GM12878 (cell line): Measurements from ENCODE around the gene COL16A1. TPM values are rescaled to one million over a fixed set of nuclear protein-coding genes. Genes with fewer than 3 reads are reported as not detected.

Experiments used
- ATAC-seq: fragments of 200-7000 bp; cut with Tn5 transposase; 3 replicates; pipeline ENCODE4 v1.9.1; 2020; ENCODE audit warnings: mild to moderate bottlenecking, moderate library complexity
- BruUV-seq: library from RNA; stranded (reverse); fragments of 400-500 nt; replicated peaks from 2 replicates; lab custom pipeline; 2021; lab: Mats Ljungman, UMichigan
- CTCF ChIA-PET: fragments of 300-600 bp; sonication (Branson Sonifier 250); formaldehyde crosslinking; extraction: SDS; loops from one replicate; lab custom pipeline; 2021; ENCODE audit warnings: inconsistent platforms; lab: Yijun Ruan, JAX
- POLR2A ChIA-PET: fragments of 350-600 bp; formaldehyde crosslinking; extraction: SDS; loops from one replicate; lab custom pipeline; 2021; ENCODE audit warnings: inconsistent platforms; lab: Charles Lee
- RAD21 ChIA-PET: fragments of 300-600 bp; sonication (Branson Sonifier 250); formaldehyde crosslinking; loops from one replicate; lab custom pipeline; 2023; ENCODE audit warnings: antibody characterized with exemption; ENCODE audit not compliant: unreplicated experiment; lab: Charles Lee
- SMC1A ChIA-PET: fragments of 300-600 bp; sonication (Branson Sonifier 250); formaldehyde crosslinking; loops from one replicate; lab custom pipeline; 2023; ENCODE audit not compliant: unreplicated experiment, uncharacterized antibody; lab: Charles Lee
- DNase-seq: peaks from one replicate; pipeline ENCODE4 v3.0.0-alpha.2; 2011; ENCODE audit warnings: low read depth, low spot score
- FAIRE-seq: peaks from 3 replicates; lab custom pipeline; 2011; peaks lifted over from hg19 to GRCh38; lab: Jason Lieb, UNC
- H2AFZ ChIP-seq: 2 replicates; pipeline ENCODE4 v1.6.0; 2011; ENCODE audit warnings: low read depth, low read length, control low read depth; ENCODE audit not compliant: control insufficient read depth
- H3K27ac ChIP-seq: 2 replicates; pipeline ENCODE4 v1.5.1; 2011; ENCODE audit warnings: control low read depth; ENCODE audit not compliant: control insufficient read depth, insufficient read depth
- H3K27me3 ChIP-seq, 2 experiments: replicated peaks in 1 of 2; 2 replicates each; pipeline versions ENCODE4 v1.6.0 to v1.6.1; 2011; ENCODE audit warnings: low read length in 1 of 2; ENCODE audit not compliant: control insufficient read depth in 2 of 2, insufficient read depth in 2 of 2
- H3K36me3 ChIP-seq, 2 experiments: 2 replicates each; pipeline ENCODE4 v1.5.1; 2011; ENCODE audit warnings: low read length in 1 of 2; ENCODE audit not compliant: control insufficient read depth in 2 of 2, insufficient read depth in 2 of 2
- H3K4me1 ChIP-seq: 2 replicates; pipeline ENCODE4 v1.6.1; 2011; ENCODE audit warnings: mild to moderate bottlenecking, low read length, moderate library complexity, mixed read lengths; ENCODE audit not compliant: control insufficient read depth, insufficient read depth
- H3K4me2 ChIP-seq: 2 replicates; pipeline ENCODE4 v1.6.0; 2011; ENCODE audit warnings: control low read depth; ENCODE audit not compliant: control insufficient read depth, insufficient read depth
- H3K4me3 ChIP-seq: fragments of 200-600 bp; sonication (generic); 2 replicates; pipeline ENCODE4 v1.5.1; 2016
- H3K79me2 ChIP-seq: 2 replicates; pipeline ENCODE4 v1.6.0; 2011; ENCODE audit warnings: low read length; ENCODE audit not compliant: control insufficient read depth, insufficient read depth
- H3K9ac ChIP-seq: 2 replicates; pipeline ENCODE4 v1.8.0; 2011; ENCODE audit warnings: low read length, control low read depth, mixed read lengths; ENCODE audit not compliant: control insufficient read depth, insufficient read depth
- H3K9me3 ChIP-seq: replicated peaks from 3 replicates; pipeline ENCODE4 v1.5.1; 2011; ENCODE audit warnings: mild to moderate bottlenecking, low read length; ENCODE audit not compliant: control insufficient read depth, insufficient read depth
- H4K20me1 ChIP-seq: 2 replicates; pipeline ENCODE4 v1.6.0; 2011; ENCODE audit not compliant: control insufficient read depth, insufficient read depth
- ATF7 ChIP-seq: fragments of 450-650 bp; IDR thresholded peaks from 2 replicates; pipeline ENCODE4 v1.6.1; 2016; ENCODE audit warnings: low read depth, mild to moderate bottlenecking
- BRCA1 ChIP-seq: IDR thresholded peaks from 2 replicates; pipeline ENCODE4 v1.6.1; 2011; ENCODE audit warnings: low read depth, low read length, improper control_type of control experiment
- CHD1 ChIP-seq: IDR thresholded peaks from 2 replicates; pipeline ENCODE4 v1.6.1; 2012; ENCODE audit warnings: low read depth, low read length, improper control_type of control experiment
- CREM ChIP-seq: IDR thresholded peaks from 2 replicates; pipeline ENCODE4 v1.6.1; 2014; ENCODE audit warnings: antibody characterized with exemption, low read depth
- E2F4 ChIP-seq: IDR thresholded peaks from 2 replicates; pipeline ENCODE4 v1.6.1; 2012; ENCODE audit warnings: low read depth, low read length, improper control_type of control experiment
- FOXK2 ChIP-seq: fragments of 450-650 bp; IDR thresholded peaks from 2 replicates; pipeline ENCODE4 v1.6.1; 2017; ENCODE audit warnings: mild to moderate bottlenecking, moderate library complexity
- IRF4 ChIP-seq: IDR thresholded peaks from 2 replicates; pipeline ENCODE4 v1.6.1; 2011; ENCODE audit warnings: low read depth, low read length
- JUNB ChIP-seq: IDR thresholded peaks from 2 replicates; pipeline ENCODE4 v1.6.1; 2016; ENCODE audit warnings: antibody characterized with exemption, mild to moderate bottlenecking
- MXI1 ChIP-seq: fragments of 150-350 bp; IDR thresholded peaks from 2 replicates; pipeline ENCODE4 v1.6.1; 2011; ENCODE audit warnings: low read depth, mild to moderate bottlenecking, inconsistent platforms, low read length, improper control_type of control experiment
- PBX3 ChIP-seq: IDR thresholded peaks from 2 replicates; pipeline ENCODE4 v1.6.1; 2011; ENCODE audit warnings: mild to moderate bottlenecking, low read depth, low read length, moderate library complexity; ENCODE audit not compliant: insufficient replicate concordance
- STAT3 ChIP-seq: IDR thresholded peaks from 2 replicates; pipeline ENCODE4 v1.6.1; 2011; ENCODE audit warnings: low read depth, low read length, improper control_type of control experiment
- TBL1XR1 ChIP-seq: IDR thresholded peaks from 2 replicates; pipeline ENCODE4 v1.6.1; 2012; ENCODE audit warnings: low read depth, low read length, improper control_type of control experiment
- TCF7 ChIP-seq: IDR thresholded peaks from 2 replicates; pipeline ENCODE4 v1.6.1; 2014; ENCODE audit warnings: antibody characterized with exemption, borderline replicate concordance
- ZBTB33 ChIP-seq: fragments of 450-650 bp; IDR thresholded peaks from 2 replicates; pipeline ENCODE4 v1.6.1; 2017; ENCODE audit warnings: mild to moderate bottlenecking
- ZNF274 ChIP-seq: IDR thresholded peaks from one replicate; pipeline ENCODE4 v1.8.0; 2011; ENCODE audit not compliant: insufficient read length, insufficient read depth
- WGBS: methylation state at CpG from one replicate; pipeline ENCODE4 v1.1.6; 2016; ENCODE audit warnings: low lambda C conversion rate; ENCODE audit not compliant: insufficient replicate concordance, insufficient coverage; ENCODE audit errors: missing lambda C conversion rate; 5-methylcytosine and 5-hydroxymethylcytosine counted together
- in situ Hi-C: fragments of 300-500 bp; cut with MboI; formaldehyde crosslinking; loops from 9 replicates; pipeline ENCODE4 v1.14.3; 2018; ENCODE audit warnings: mixed read lengths
- intact Hi-C: fragments of 100-400 bp; cut with micrococcal nuclease; formaldehyde crosslinking; loops from one replicate; pipeline ENCODE4 v1.14.2; 2022; ENCODE audit not compliant: unreplicated experiment
- polyA plus RNA-seq, 11 experiments: library from polyadenylated mRNA; depleted of rRNA in 4 of 11; unstranded in 6 of 11; stranded (reverse) in 5 of 11; fragments of >200 nt; fragmentation: Nextera tagmentation in 4 of 11; fragmentation: Illumina TruSeq in 1 of 11; extraction: Ambion mirVana in 4 of 11; extraction: Trizol in 1 of 11; gene quantifications; 1 replicate in 1 of 11; 2 replicates in 10 of 11; pipeline versions ENCODE4 v1.2.1 to v1.2.3, GENCODE V29; 2011 to 2016; ENCODE audit warnings: inconsistent platforms in 2 of 11, missing spikeins in 2 of 11, low read depth in 1 of 11
- total RNA-seq, 4 experiments: library from RNA; depleted of rRNA in 3 of 4; stranded (reverse); fragments of >200 nt in 3 of 4; fragmentation: Illumina TruSeq in 1 of 4; extraction: Trizol in 1 of 4; gene quantifications; 2 replicates each; pipeline versions ENCODE4 v1.2.1 to v1.2.3, GENCODE V29; 2013 to 2021

Gene COL16A1
- total and polyA plus RNA-seq, 10 of the 15 experiments (the other 5 are each of a cell fraction or from before 2014, with no cell fraction given) = 0.02 to 3.7 (median 0.59) TPM

GRCh38 chr1:31697369-31697984 lies 6.3 kb downstream of the COL16A1 start:
- 56% methylated on average over 12 of the region's 12 CpGs for WGBS
- intact Hi-C loops (no loop called here), in situ Hi-C loops (no loop called here)
- H3K4me1 ChIP-seq = peaks cover 21% of the 10 kb centered on the region
- H3K4me2 ChIP-seq = no peak overlapping the region
- H3K9me3 ChIP-seq = no peaks in the 10 kb centered on the region
- ChIA-PET CTCF (interaction anchor here (1.0 to 1.2 kb wide), 3 partner anchors 11 to 92 kb away, joined by 3 to 5 read pairs (median 4); no protein-coding TSS in a partner anchor), RAD21 (interaction anchor here (1.2 kb wide), 1 partner anchor 33 kb away, joined by 4 read pairs; no protein-coding TSS in a partner anchor), POLR2A (no interaction called here), SMC1A (interaction anchor here (1.4 kb wide), 1 partner anchor 9 kb away, joined by 3 read pairs; no protein-coding TSS in a partner anchor)
- TF ChIP-seq TBL1XR1 (no peak), ATF7 (no peak), STAT3 (no peak), ZNF274 (no peak), JUNB (no peak), MXI1 (no peak)
- H3K27me3 ChIP-seq = no peaks in the 10 kb centered on the region
- no peak overlapping the region for H3K9ac ChIP-seq
- no peaks in the 10 kb centered on the region for H3K79me2 ChIP-seq
- no peaks in the 10 kb centered on the region for H4K20me1 ChIP-seq
- no peak overlapping the region for H3K4me3 ChIP-seq
- H3K36me3 ChIP-seq = no peaks in the 10 kb centered on the region
- ATAC-seq = no peak
- H3K27ac ChIP-seq = no peak overlapping the region
- FAIRE-seq = no peak
- no TSS peak for BruUV-seq
- no peak overlapping the region for H2AFZ ChIP-seq
- no peak for DNase-seq

DNA sequence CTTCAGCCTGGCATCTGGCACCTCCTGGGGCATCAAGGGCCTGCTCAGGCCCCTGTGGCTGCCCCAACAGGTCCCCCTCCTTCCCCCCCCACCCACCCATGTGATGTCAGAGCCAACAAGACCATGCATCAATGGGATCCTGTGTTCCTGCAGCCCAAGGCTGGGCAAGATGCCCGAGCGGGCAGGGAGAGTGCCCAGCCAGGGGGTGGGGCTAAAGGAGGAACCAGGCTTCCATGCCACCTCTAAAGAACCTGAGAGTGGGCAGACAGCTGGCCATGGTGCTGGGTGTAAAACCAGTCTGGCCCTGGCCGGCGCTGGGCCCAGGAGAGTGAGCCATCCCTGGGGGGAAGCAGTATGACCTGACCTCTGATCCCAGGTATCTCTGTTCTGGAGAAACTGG lies 7.6 kb downstream of the COL16A1 start:
- no peak overlapping the region for H3K4me3 ChIP-seq
- H3K9me3 ChIP-seq = no peaks in the 10 kb centered on the region
- ChIA-PET SMC1A (no interaction called here), RAD21 (interaction anchor here (1.1 to 1.2 kb wide), 2 partner anchors 9 to 32 kb away, joined by 3 to 4 read pairs; no protein-coding TSS in a partner anchor), CTCF (interaction anchor here (0.6 kb wide), 1 partner anchor 93 kb away, joined by 3 read pairs; no protein-coding TSS in a partner anchor), POLR2A (no interaction called here)
- no peak overlapping the region for H3K4me2 ChIP-seq
- no peaks in the 10 kb centered on the region for H3K36me3 ChIP-seq
- no TSS peak for BruUV-seq
- no peak for ATAC-seq
- no peak overlapping the region for H3K9ac ChIP-seq
- no peaks in the 10 kb centered on the region for H3K27me3 ChIP-seq
- H3K79me2 ChIP-seq = no peaks in the 10 kb centered on the region
- H2AFZ ChIP-seq = no peak overlapping the region
- 39% methylated on average over 4 of the region's 4 CpGs for WGBS
- H4K20me1 ChIP-seq = no peaks in the 10 kb centered on the region
- peaks cover 21% of the 10 kb centered on the region for H3K4me1 ChIP-seq
- intact Hi-C loops (no loop called here), in situ Hi-C loops (no loop called here)
- DNase-seq = no peak
- no peak overlapping the region for H3K27ac ChIP-seq
- FAIRE-seq = no peak
- TF ChIP-seq E2F4 = no peak
- no peak for TF ChIP-seq BRCA1
- no peak for TF ChIP-seq CREM
- TF ChIP-seq CHD1 = no peak
- no peak for TF ChIP-seq PBX3
- no peak for TF ChIP-seq IRF4
- TF ChIP-seq ZBTB33 = no peak
- TF ChIP-seq FOXK2 = no peak
- no peak for TF ChIP-seq TCF7
